NB4 (cell line): Measurements from ENCODE around the gene CAMSAP1.

Experiments used
- POLR2A ChIP-seq: IDR thresholded peaks from 2 replicates; pipeline ENCODE4 v1.6.1; 2011; ENCODE audit warnings: mild to moderate bottlenecking; ENCODE audit not compliant: insufficient read length; ENCODE audit errors: extremely low read depth
- TF ChIP-seq, protein P1 (sequence below): IDR thresholded peaks from one replicate; pipeline ENCODE4 v1.5.1; 2012; ENCODE audit warnings: low read depth, low read length

DNA sequence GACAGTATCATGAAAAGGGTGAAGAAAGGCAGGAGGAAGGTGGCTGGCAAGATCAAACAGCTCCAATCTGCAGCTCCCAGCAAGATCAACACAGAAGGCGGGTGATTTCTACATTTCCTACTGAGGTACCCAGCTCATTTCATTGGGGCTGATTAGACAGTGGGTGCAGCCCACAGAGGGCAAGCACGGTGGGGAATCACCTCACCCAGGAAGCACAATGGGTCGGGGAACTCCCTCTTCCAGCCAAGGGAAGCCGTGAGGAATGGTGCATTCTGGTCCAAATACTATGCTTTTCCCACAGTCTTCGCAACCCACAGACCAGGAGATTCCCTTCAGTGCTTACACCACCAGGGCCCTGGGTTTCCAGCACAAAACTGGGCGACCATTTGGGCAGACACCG, 66.8 kb downstream of the CAMSAP1 start:
- TF ChIP-seq, protein P1, sequence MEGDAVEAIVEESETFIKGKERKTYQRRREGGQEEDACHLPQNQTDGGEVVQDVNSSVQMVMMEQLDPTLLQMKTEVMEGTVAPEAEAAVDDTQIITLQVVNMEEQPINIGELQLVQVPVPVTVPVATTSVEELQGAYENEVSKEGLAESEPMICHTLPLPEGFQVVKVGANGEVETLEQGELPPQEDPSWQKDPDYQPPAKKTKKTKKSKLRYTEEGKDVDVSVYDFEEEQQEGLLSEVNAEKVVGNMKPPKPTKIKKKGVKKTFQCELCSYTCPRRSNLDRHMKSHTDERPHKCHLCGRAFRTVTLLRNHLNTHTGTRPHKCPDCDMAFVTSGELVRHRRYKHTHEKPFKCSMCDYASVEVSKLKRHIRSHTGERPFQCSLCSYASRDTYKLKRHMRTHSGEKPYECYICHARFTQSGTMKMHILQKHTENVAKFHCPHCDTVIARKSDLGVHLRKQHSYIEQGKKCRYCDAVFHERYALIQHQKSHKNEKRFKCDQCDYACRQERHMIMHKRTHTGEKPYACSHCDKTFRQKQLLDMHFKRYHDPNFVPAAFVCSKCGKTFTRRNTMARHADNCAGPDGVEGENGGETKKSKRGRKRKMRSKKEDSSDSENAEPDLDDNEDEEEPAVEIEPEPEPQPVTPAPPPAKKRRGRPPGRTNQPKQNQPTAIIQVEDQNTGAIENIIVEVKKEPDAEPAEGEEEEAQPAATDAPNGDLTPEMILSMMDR, result no peak
- no peak for TF ChIP-seq POLR2A
